A549 (cell line): Measurements from ENCODE around the gene MYF6. TPM values are rescaled to one million over a fixed set of nuclear protein-coding genes. Genes with fewer than 3 reads are reported as not detected.

Experiments used
- ATAC-seq, 2 experiments: fragments of 200-7000 bp in 1 of 2; fragments of >200 bp in 1 of 2; cut with Nextera tagmentation in 1 of 2; cut with Tn5 transposase in 1 of 2; 3 replicates each; pipeline versions ENCODE4 v1.8.0 to v1.9.1; 2018 to 2020; ENCODE audit warnings: mild to moderate bottlenecking in 1 of 2, moderate library complexity in 1 of 2
- CTCF ChIA-PET: fragments of 300-600 bp; sonication (Branson Sonifier 250); formaldehyde crosslinking; extraction: SDS; loops from one replicate; lab custom pipeline; 2021; ENCODE audit warnings: antibody characterized with exemption, inconsistent platforms; lab: Yijun Ruan, JAX
- POLR2A ChIA-PET: fragments of 350-600 bp; formaldehyde crosslinking; extraction: SDS; loops from one replicate; lab custom pipeline; 2021; ENCODE audit warnings: antibody characterized with exemption, inconsistent platforms; lab: Yijun Ruan, JAX
- DNase-seq, 2 experiments: peaks; one replicate each; pipeline versions ENCODE4 v3.0.0 to v3.0.0-alpha.2; 2011 to 2016; ENCODE audit warnings: low read depth in 1 of 2, low spot score in 1 of 2
- FAIRE-seq: peaks from 2 replicates; lab custom pipeline; 2011; peaks lifted over from hg19 to GRCh38; lab: Jason Lieb, UNC
- H3K27ac ChIP-seq, 2 experiments: fragments of >200 bp; sonication (Bioruptor Twin); formaldehyde crosslinking; 3 replicates each; pipeline ENCODE4 v1.5.1; 2016 to 2017
- H3K4me1 ChIP-seq: fragments of >200 bp; sonication (Bioruptor Twin); formaldehyde crosslinking; 3 replicates; pipeline ENCODE4 v1.6.1; 2016
- H3K4me2 ChIP-seq: fragments of >200 bp; sonication (Bioruptor Twin); formaldehyde crosslinking; 3 replicates; pipeline ENCODE4 v1.6.1; 2016
- H3K4me3 ChIP-seq: fragments of >200 bp; sonication (Bioruptor Twin); formaldehyde crosslinking; 3 replicates; pipeline ENCODE4 v1.5.1; 2016
- H3K9me3 ChIP-seq: fragments of >200 bp; sonication (Bioruptor Twin); formaldehyde crosslinking; 3 replicates; pipeline ENCODE4 v1.6.1; 2016
- ATOH8 ChIP-seq: fragments of 250-450 bp; sonication (Bioruptor Pico); IDR thresholded peaks from 2 replicates; pipeline ENCODE4 v1.5.0; 2020; ENCODE audit warnings: low read depth, mild to moderate bottlenecking, moderate library complexity
- BHLHE40 ChIP-seq: IDR thresholded peaks from 2 replicates; pipeline ENCODE4 v1.6.1; 2012; ENCODE audit warnings: low read depth, low read length, inconsistent platforms
- CEBPB ChIP-seq, 2 experiments: fragments of >200 bp in 1 of 2; sonication (Bioruptor Twin) in 1 of 2; formaldehyde crosslinking in 1 of 2; IDR thresholded peaks; 2 replicates each; pipeline ENCODE4 v1.6.1; 2012 to 2016
- CHD2 ChIP-seq: fragments of 150-350 bp; IDR thresholded peaks from 2 replicates; pipeline ENCODE4 v1.6.1; 2014; ENCODE audit warnings: low read length; ENCODE audit not compliant: partially characterized antibody
- EHMT2 ChIP-seq: fragments of 200-600 bp; sonication (generic); IDR thresholded peaks from 2 replicates; pipeline ENCODE4 v1.6.1; 2016; ENCODE audit warnings: antibody characterized with exemption, low read depth, mild to moderate bottlenecking, moderate library complexity
- ESRRA ChIP-seq: fragments of 150-350 bp; IDR thresholded peaks from 2 replicates; pipeline ENCODE4 v1.6.1; 2014; ENCODE audit warnings: mild to moderate bottlenecking, low read length, borderline replicate concordance
- FOSL2 ChIP-seq, 2 experiments: fragments of 450-650 bp in 1 of 2; fragments of >200 bp in 1 of 2; sonication (Bioruptor Twin) in 1 of 2; formaldehyde crosslinking; IDR thresholded peaks; 2 replicates each; pipeline versions ENCODE4 v1.5.0 to v1.6.1; 2016 to 2020; ENCODE audit warnings: mild to moderate bottlenecking in 1 of 2, moderate library complexity in 1 of 2
- FOXS1 ChIP-seq: fragments of 250-450 bp; sonication (Bioruptor Pico); IDR thresholded peaks from 2 replicates; pipeline ENCODE4 v1.5.0; 2020; ENCODE audit warnings: mild to moderate bottlenecking, moderate library complexity
- GATA3 ChIP-seq: IDR thresholded peaks from 2 replicates; pipeline ENCODE4 v1.6.1; 2012; ENCODE audit warnings: borderline replicate concordance
- HES2 ChIP-seq: fragments of >200 bp; sonication (Bioruptor Twin); formaldehyde crosslinking; IDR thresholded peaks from 2 replicates; pipeline ENCODE4 v1.6.1; 2016
- HOXB13 ChIP-seq: fragments of 250-450 bp; sonication (Bioruptor Pico); IDR thresholded peaks from 2 replicates; pipeline ENCODE4 v1.5.0; 2020; ENCODE audit warnings: low read depth, mild to moderate bottlenecking, moderate library complexity
- JUN ChIP-seq, 2 experiments: fragments of >200 bp; sonication (Bioruptor Twin); formaldehyde crosslinking; IDR thresholded peaks; 2 replicates in 1 of 2; 3 replicates in 1 of 2; pipeline ENCODE4 v1.6.1; 2016 to 2017
- JUNB ChIP-seq: fragments of >200 bp; sonication (Bioruptor Twin); formaldehyde crosslinking; IDR thresholded peaks from 2 replicates; pipeline ENCODE4 v1.6.1; 2016
- KDM1A ChIP-seq: fragments of 200-600 bp; sonication (generic); IDR thresholded peaks from 2 replicates; pipeline ENCODE4 v1.6.1; 2016; ENCODE audit warnings: low read depth, mild to moderate bottlenecking
- MAZ ChIP-seq: fragments of 150-350 bp; IDR thresholded peaks from 2 replicates; pipeline ENCODE4 v1.6.1; 2014; ENCODE audit warnings: antibody characterized with exemption, low read depth, low read length, borderline replicate concordance
- NFE2L2 ChIP-seq: fragments of 150-350 bp; conservative IDR thresholded peaks from 2 replicates; pipeline ENCODE4 v1.6.1; 2014; ENCODE audit warnings: low read length
- PHF8 ChIP-seq: fragments of 200-600 bp; sonication (generic); IDR thresholded peaks from 2 replicates; pipeline ENCODE4 v1.6.1; 2016; ENCODE audit warnings: low read depth, mild to moderate bottlenecking, antibody characterized with exemption, moderate library complexity, borderline replicate concordance
- POLR2A ChIP-seq: IDR thresholded peaks from 2 replicates; pipeline ENCODE4 v1.6.1; 2012; ENCODE audit warnings: mild to moderate bottlenecking, low read length
- POLR2AphosphoS2 ChIP-seq: conservative IDR thresholded peaks from 2 replicates; pipeline ENCODE4 v1.6.1; 2012; ENCODE audit warnings: low read length, improper control_type of control experiment, inconsistent platforms
- RARB ChIP-seq: fragments of 250-450 bp; sonication (Bioruptor Pico); IDR thresholded peaks from 2 replicates; pipeline ENCODE4 v1.8.0; 2021; ENCODE audit warnings: mild to moderate bottlenecking, moderate library complexity
- RCOR1 ChIP-seq: fragments of 150-350 bp; IDR thresholded peaks from 2 replicates; pipeline ENCODE4 v1.6.1; 2014; ENCODE audit warnings: antibody characterized with exemption, low read length, low read depth
- TP53 ChIP-seq: fragments of 250-450 bp; sonication (Bioruptor Pico); IDR thresholded peaks from 2 replicates; pipeline ENCODE4 v1.5.0; 2021; ENCODE audit warnings: mild to moderate bottlenecking, moderate library complexity
- ZC3H11A ChIP-seq: fragments of 450-650 bp; IDR thresholded peaks from 2 replicates; pipeline ENCODE4 v1.6.1; 2014; ENCODE audit warnings: antibody characterized with exemption, mild to moderate bottlenecking
- ZSCAN20 ChIP-seq: fragments of 250-450 bp; sonication (Bioruptor Pico); IDR thresholded peaks from 2 replicates; pipeline ENCODE4 v1.8.0; 2022; ENCODE audit warnings: mild to moderate bottlenecking, moderate library complexity
- WGBS: methylation state at CpG from one replicate; pipeline ENCODE4 v1.1.6; 2017; ENCODE audit errors: missing lambda C conversion rate; 5-methylcytosine and 5-hydroxymethylcytosine counted together
- polyA plus RNA-seq, 4 experiments: library from polyadenylated mRNA; depleted of rRNA in 3 of 4; stranded (reverse); fragments of >200 nt; fragmentation: RNase III in 1 of 4; extraction: RNeasy Plus Mini Kit Qiagen cat#74134 plus additional on column Dnase treatment in 1 of 4; gene quantifications; 2 replicates in 3 of 4; 3 replicates in 1 of 4; pipeline ENCODE4 v1.2.3, GENCODE V29; 2011 to 2017
- TF ChIP-seq, protein P1 (sequence below): fragments of 150-350 bp; IDR thresholded peaks from 2 replicates; pipeline ENCODE4 v1.6.1; 2014; ENCODE audit warnings: low read depth, mild to moderate bottlenecking, low read length
- TF ChIP-seq, protein P2 (sequence below): fragments of 200-600 bp; sonication (generic); IDR thresholded peaks from 2 replicates; pipeline ENCODE4 v1.6.1; 2016; ENCODE audit warnings: antibody characterized with exemption, mild to moderate bottlenecking, moderate library complexity

Gene MYF6
- polyA plus RNA-seq, 2 of the 4 experiments (the other 2 are of a cell fraction): not detected

DNA sequence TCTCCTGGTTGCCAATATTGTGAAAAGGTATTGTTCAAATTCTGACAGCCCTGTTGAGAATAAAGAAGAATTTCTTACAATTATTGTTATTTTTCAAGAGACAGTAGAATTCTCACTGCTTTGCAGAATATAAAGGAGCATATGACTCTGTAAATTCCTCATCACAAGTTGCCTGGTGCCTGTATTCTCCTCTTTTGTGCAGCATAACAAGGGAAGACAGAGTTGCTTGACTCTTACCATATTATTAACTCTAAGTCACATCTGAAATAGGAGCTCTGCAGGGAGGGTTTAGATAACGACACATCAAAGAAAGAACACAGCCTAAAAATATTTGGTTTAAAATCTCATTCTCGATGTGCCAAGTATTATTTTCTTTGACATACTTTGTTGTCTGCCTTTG lies 40.4 kb downstream of the MYF6 start:
- ChIA-PET POLR2A (no interaction called here), CTCF (no interaction called here)
- no peak for DNase-seq
- H3K4me3 ChIP-seq: no peak overlapping the region
- no peak overlapping the region for H3K27ac ChIP-seq
- WGBS: 13% methylated on average over 2 of the region's 2 CpGs
- H3K4me2 ChIP-seq: no peak overlapping the region
- FAIRE-seq: no peak
- H3K9me3 ChIP-seq: no peaks in the 10 kb centered on the region
- TF ChIP-seq, protein P1, sequence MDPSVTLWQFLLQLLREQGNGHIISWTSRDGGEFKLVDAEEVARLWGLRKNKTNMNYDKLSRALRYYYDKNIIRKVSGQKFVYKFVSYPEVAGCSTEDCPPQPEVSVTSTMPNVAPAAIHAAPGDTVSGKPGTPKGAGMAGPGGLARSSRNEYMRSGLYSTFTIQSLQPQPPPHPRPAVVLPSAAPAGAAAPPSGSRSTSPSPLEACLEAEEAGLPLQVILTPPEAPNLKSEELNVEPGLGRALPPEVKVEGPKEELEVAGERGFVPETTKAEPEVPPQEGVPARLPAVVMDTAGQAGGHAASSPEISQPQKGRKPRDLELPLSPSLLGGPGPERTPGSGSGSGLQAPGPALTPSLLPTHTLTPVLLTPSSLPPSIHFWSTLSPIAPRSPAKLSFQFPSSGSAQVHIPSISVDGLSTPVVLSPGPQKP: no peak
- TF ChIP-seq EHMT2 (no peak), HOXB13 (CRISPR knock-in tag) (no peak), JUNB (no peak), RARB (CRISPR knock-in tag) (no peak)
- ATAC-seq: no peak
- no peaks in the 10 kb centered on the region for H3K4me1 ChIP-seq

DNA sequence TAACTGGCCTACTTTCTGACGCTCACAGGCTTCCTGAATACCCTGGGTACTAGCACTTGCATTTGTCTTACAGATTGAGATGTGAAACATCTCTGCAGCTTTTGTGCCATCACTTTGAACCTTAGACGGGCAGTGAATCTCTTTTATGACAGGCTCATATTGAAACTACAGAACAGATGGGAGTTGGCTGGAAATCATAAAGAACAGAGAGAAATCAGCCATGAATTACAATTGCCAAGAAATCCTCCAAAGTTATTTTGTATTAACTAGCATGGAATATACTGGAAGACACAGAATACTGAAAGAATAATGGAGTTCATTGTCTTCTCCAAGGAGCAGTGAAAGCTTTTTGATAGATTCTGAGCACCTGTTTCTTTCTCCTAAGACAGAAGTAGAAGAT lies 42.0 kb downstream of the MYF6 start:
- Histone ChIP-seq H3K27ac (no peak overlapping the region), H3K4me1 (no peaks in the 10 kb centered on the region), H3K4me2 (no peak overlapping the region), H3K4me3 (no peak overlapping the region), H3K9me3 (no peaks in the 10 kb centered on the region)
- ATAC-seq: no peak
- ChIA-PET POLR2A (no interaction called here), CTCF (no interaction called here)
- 21% methylated on average over 2 of the region's 2 CpGs for WGBS
- FAIRE-seq: no peak
- TF ChIP-seq FOSL2 (IDR thresholded peaks at IDR 0.05) (no peak), FOSL2 (CRISPR knock-in tag; IDR thresholded peaks at IDR 0.05) (no peak), FOXS1 (CRISPR knock-in tag) (no peak), ZSCAN20 (CRISPR knock-in tag) (no peak), HES2 (no peak), KDM1A (no peak), MAZ (no peak), RCOR1 (no peak), ESRRA (no peak), EHMT2 (no peak), CHD2 (no peak), CEBPB (IDR thresholded peaks at IDR 0.05) (no peak), NFE2L2 (no peak)
- TF ChIP-seq, protein P2, sequence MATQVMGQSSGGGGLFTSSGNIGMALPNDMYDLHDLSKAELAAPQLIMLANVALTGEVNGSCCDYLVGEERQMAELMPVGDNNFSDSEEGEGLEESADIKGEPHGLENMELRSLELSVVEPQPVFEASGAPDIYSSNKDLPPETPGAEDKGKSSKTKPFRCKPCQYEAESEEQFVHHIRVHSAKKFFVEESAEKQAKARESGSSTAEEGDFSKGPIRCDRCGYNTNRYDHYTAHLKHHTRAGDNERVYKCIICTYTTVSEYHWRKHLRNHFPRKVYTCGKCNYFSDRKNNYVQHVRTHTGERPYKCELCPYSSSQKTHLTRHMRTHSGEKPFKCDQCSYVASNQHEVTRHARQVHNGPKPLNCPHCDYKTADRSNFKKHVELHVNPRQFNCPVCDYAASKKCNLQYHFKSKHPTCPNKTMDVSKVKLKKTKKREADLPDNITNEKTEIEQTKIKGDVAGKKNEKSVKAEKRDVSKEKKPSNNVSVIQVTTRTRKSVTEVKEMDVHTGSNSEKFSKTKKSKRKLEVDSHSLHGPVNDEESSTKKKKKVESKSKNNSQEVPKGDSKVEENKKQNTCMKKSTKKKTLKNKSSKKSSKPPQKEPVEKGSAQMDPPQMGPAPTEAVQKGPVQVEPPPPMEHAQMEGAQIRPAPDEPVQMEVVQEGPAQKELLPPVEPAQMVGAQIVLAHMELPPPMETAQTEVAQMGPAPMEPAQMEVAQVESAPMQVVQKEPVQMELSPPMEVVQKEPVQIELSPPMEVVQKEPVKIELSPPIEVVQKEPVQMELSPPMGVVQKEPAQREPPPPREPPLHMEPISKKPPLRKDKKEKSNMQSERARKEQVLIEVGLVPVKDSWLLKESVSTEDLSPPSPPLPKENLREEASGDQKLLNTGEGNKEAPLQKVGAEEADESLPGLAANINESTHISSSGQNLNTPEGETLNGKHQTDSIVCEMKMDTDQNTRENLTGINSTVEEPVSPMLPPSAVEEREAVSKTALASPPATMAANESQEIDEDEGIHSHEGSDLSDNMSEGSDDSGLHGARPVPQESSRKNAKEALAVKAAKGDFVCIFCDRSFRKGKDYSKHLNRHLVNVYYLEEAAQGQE: no peak
- no peak for DNase-seq

DNA sequence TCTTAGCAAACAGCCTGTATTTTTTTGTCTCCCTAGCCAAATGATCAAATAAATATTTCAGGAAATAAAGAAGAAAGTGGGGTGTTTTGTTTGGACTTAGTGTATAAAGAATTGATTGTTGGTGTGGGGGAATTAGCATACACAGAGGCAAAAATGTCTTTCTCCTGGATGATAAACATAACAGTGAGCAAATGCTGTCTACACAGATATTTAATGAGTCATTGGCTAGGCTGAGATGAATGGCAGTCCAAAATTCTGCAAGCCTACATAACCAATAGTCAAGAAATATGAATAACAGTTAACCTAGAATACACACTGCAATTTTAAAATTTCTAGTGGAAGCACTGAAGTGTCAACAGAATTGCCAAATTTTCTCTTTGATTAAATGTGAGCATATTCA lies 45.0 kb downstream of the MYF6 start:
- TF ChIP-seq BHLHE40: no peak
- no peak for TF ChIP-seq ATOH8
- TF ChIP-seq POLR2A: no peak
- TF ChIP-seq ZSCAN20 (CRISPR knock-in tag): no peak
- TF ChIP-seq ZC3H11A: no peak
- TF ChIP-seq GATA3: no peak
- no peak for TF ChIP-seq PHF8
- TF ChIP-seq, protein P1: no peak
- no peak for TF ChIP-seq POLR2AphosphoS2
- TF ChIP-seq TP53 (CRISPR knock-in tag): no peak
- TF ChIP-seq JUN (IDR thresholded peaks at IDR 0.05): no peak
- no peak for TF ChIP-seq ESRRA
- TF ChIP-seq RCOR1: no peak
- no peak for ATAC-seq

More for the DNA sequence above, 45.0 kb downstream of the MYF6 start:
- DNase-seq: no peak
- Histone ChIP-seq H3K4me2 (no peak overlapping the region), H3K9me3 (no peaks in the 10 kb centered on the region), H3K27ac (no peak overlapping the region), H3K4me3 (no peak overlapping the region), H3K4me1 (no peaks in the 10 kb centered on the region)
- CTCF ChIA-PET: no interaction called here
- POLR2A ChIA-PET: no interaction called here
- FAIRE-seq: no peak
